H1 (cell line): ENCODE results near the gene ZBTB20.

Source experiments
- ASH2L ChIP-seq: fragments of 200-600, 300-600 bp; sonication (generic); IDR thresholded peaks from one replicate; pipeline ENCODE4 v1.7.1; 2017; ENCODE audit warnings: low read length
- ATF2 ChIP-seq: IDR thresholded peaks from 2 replicates; pipeline ENCODE4 v1.6.1; 2012; ENCODE audit warnings: low read length, inconsistent platforms
- BACH1 ChIP-seq: IDR thresholded peaks from 2 replicates; pipeline ENCODE4 v1.6.1; 2012; ENCODE audit warnings: low read length, improper control_type of control experiment
- HDAC6 ChIP-seq: IDR thresholded peaks from one replicate; pipeline ENCODE4 v1.7.1; 2012; ENCODE audit warnings: low read depth, mild to moderate bottlenecking, inconsistent platforms, low read length, moderate library complexity
- KDM4A ChIP-seq: IDR thresholded peaks from one replicate; pipeline ENCODE4 v1.7.1; 2012; ENCODE audit warnings: low read depth, mild to moderate bottlenecking, moderate library complexity, low read length, inconsistent platforms; ENCODE audit not compliant: severe bottlenecking
- NRF1 ChIP-seq: IDR thresholded peaks from 2 replicates; pipeline ENCODE4 v1.6.1; 2011; ENCODE audit warnings: mild to moderate bottlenecking, low read depth, low read length, improper control_type of control experiment
- POLR2A ChIP-seq, 2 experiments: IDR thresholded peaks; 1 replicate in 1 of 2; 2 replicates in 1 of 2; pipeline ENCODE4 v1.6.1; 2011; ENCODE audit warnings: low read depth in 2 of 2, low read length in 2 of 2, mild to moderate bottlenecking in 2 of 2; ENCODE audit errors: control extremely low read depth in 1 of 2
- SUZ12 ChIP-seq: fragments of 200-600 bp; sonication (generic); IDR thresholded peaks from 2 replicates; pipeline ENCODE4 v1.6.1; 2012; ENCODE audit warnings: mild to moderate bottlenecking, inconsistent platforms, low read length, moderate library complexity, mixed read lengths
- ZNF274 ChIP-seq: IDR thresholded peaks from 2 replicates; pipeline ENCODE4 v1.7.0; 2012; ENCODE audit warnings: low read length, borderline replicate concordance; ENCODE audit errors: extremely low read depth

- no peak for TF ChIP-seq SUZ12
- TF ChIP-seq ATF2: no peak
- no peak for TF ChIP-seq NRF1
- TF ChIP-seq BACH1: no peak
- no peak for TF ChIP-seq KDM4A
- no peak for TF ChIP-seq ASH2L
- no peak for TF ChIP-seq ZNF274
- no peak for TF ChIP-seq POLR2A (IDR thresholded peaks at IDR 0.05; ENCODE audit: control extremely low read depth in 1 of 2, low read depth in 2 of 2, low read length in 2 of 2)
- TF ChIP-seq HDAC6: no peak
These were observed 273.5 kb downstream of the ZBTB20 start for GRCh38 chr3:114873591-114873990.
